ENCODE measurements around the gene EIF2AK3. TPM values are rescaled to one million over a fixed set of nuclear protein-coding genes. Genes with fewer than 3 reads are reported as not detected.

Gene EIF2AK3
- total and polyA plus RNA-seq, 2 of the 8 experiments (the other 6 are each of a cell fraction or from before 2014, with no cell fraction given) = 5.8 to 22.8 TPM

GRCh38 chr2:88599527-88599926 is 27.7 kb downstream of the EIF2AK3 start:
- ChIA-PET POLR2A (ENCODE audit: partially characterized antibody) (interaction anchor here (0.9 to 1.0 kb wide), 2 partner anchors 28 to 92 kb away, joined by 3 to 5 read pairs; partner anchors contain the start of gene RPIA), CTCF (ENCODE audit: partially characterized antibody) (interaction anchor here (0.7 kb wide), 1 partner anchor 71 kb away, joined by 3 read pairs; no protein-coding TSS in a partner anchor)
- Histone ChIP-seq H3K79me2 (ENCODE audit: control insufficient read depth in 1 of 2, insufficient read depth in 2 of 2, low read length in 2 of 2) (peaks cover 0 to 38% of the 10 kb centered on the region in 2 experiments; a peak in 3 of 4 replicates), H3K23me2 (ENCODE audit: low read depth, low read length) (no peaks in the 10 kb centered on the region), H2AK5ac (ENCODE audit: low read depth, low read length) (no peak overlapping the region), H4K20me1 (replicated peaks in 1 of 2; ENCODE audit: control insufficient read depth in 1 of 2, insufficient read depth in 2 of 2, low read length in 2 of 2) (no peaks in the 10 kb centered on the region), H3K23ac (ENCODE audit: insufficient read length) (no peak overlapping the region), H3K9ac (replicated peaks in 1 of 4; ENCODE audit: extremely low read depth in 1 of 4, low read depth in 3 of 4, low read length in 3 of 4) (no peak overlapping the region), H4K5ac (ENCODE audit: insufficient read length, low read depth, low read length) (no peak overlapping the region), H2AFZ (ENCODE audit: low read length) (no peak overlapping the region), H2BK15ac (ENCODE audit: low read length) (no peak overlapping the region), H2BK12ac (ENCODE audit: low read depth, low read length) (no peak overlapping the region), H4K91ac (replicated peaks; ENCODE audit: insufficient read length, low read length) (no peak overlapping the region), H3K9me3 (ENCODE audit: insufficient read depth in 2 of 2, low read depth in 1 of 2, low read length in 1 of 2) (no peaks in the 10 kb centered on the region), H3K4me2 (ENCODE audit: insufficient read depth in 1 of 2, low read depth in 2 of 2, low read length in 2 of 2) (no peak overlapping the region), H3K4me3 (ENCODE audit: extremely low read depth in 1 of 4, insufficient read depth in 2 of 4, low read depth in 3 of 4, low read length in 4 of 4) (no peak overlapping the region), H3K4ac (replicated peaks; ENCODE audit: insufficient read length, low read depth, low read length) (no peak overlapping the region), H2BK20ac (ENCODE audit: low read length) (no peak overlapping the region), H2BK5ac (ENCODE audit: low read depth, low read length) (no peak overlapping the region), H2BK120ac (replicated peaks; ENCODE audit: low read depth, low read length) (no peak overlapping the region), H3K18ac (ENCODE audit: extremely low read depth, low read length) (no peak overlapping the region), H3K14ac (ENCODE audit: insufficient read length) (no peak overlapping the region), H3K79me1 (ENCODE audit: low read depth, low read length) (no peaks in the 10 kb centered on the region; the same call in 1 of the 2 replicates), H4K8ac (ENCODE audit: extremely low read depth, insufficient read depth, low read length) (no peak overlapping the region), H3K4me1 (replicated peaks in 1 of 4; ENCODE audit: control insufficient read depth in 3 of 4, insufficient read depth in 4 of 4, low read length in 3 of 4) (peaks cover 4 to 13% (median 8%) of the 10 kb centered on the region in 4 experiments; a peak in 6 of 7 replicates), H3K36me3 (ENCODE audit: control insufficient read depth in 2 of 4, insufficient read depth in 4 of 4, low read length in 3 of 4) (no peaks in the 10 kb centered on the region), H3K27ac (ENCODE audit: low read depth, low read length) (no peak overlapping the region), H3K56ac (replicated peaks; ENCODE audit: insufficient read length, low read depth, low read length) (no peak overlapping the region), H3K27me3 (replicated peaks in 1 of 4; ENCODE audit: control insufficient read depth in 3 of 4, extremely low read depth in 1 of 4, insufficient read depth in 3 of 4, low read length in 3 of 4) (no peaks in the 10 kb centered on the region)
- TF ChIP-seq RFX5 (IDR thresholded peaks at IDR 0.05; ENCODE audit: borderline replicate concordance, low read depth, low read length) (no peak), KDM1A (IDR thresholded peaks at IDR 0.05; ENCODE audit: borderline replicate concordance, low read length) (no peak), FOSL1 (IDR thresholded peaks at IDR 0.05; ENCODE audit: insufficient read depth, low read depth, low read length) (no peak), CBX5 (IDR thresholded peaks at IDR 0.05; ENCODE audit: low read depth, low read length) (no peak), HDAC2 (IDR thresholded peaks at IDR 0.05; ENCODE audit: borderline replicate concordance in 1 of 2, low read depth in 2 of 2, low read length in 2 of 2) (no peak), BRCA1 (IDR thresholded peaks at IDR 0.05; ENCODE audit: low read depth, low read length) (no peak), SIN3A (conservative IDR thresholded peaks at IDR 0.05 in 1 of 2, IDR thresholded peaks at IDR 0.05 in 1 of 2; ENCODE audit: low read depth in 1 of 2, low read length in 2 of 2) (no peak), EZH2 (IDR thresholded peaks at IDR 0.05; ENCODE audit: low read depth, low read length, severe bottlenecking) (no peak), EGR1 (IDR thresholded peaks at IDR 0.05; ENCODE audit: borderline replicate concordance, low read depth, low read length) (no peak)
- WGBS, 2 experiments (ENCODE audit: extremely low coverage in 1 of 2, insufficient coverage in 1 of 2, insufficient read length in 1 of 2, insufficient replicate concordance in 2 of 2, low coverage in 1 of 2, low lambda C conversion rate in 2 of 2, missing lambda C conversion rate in 1 of 2) = 95% methylated on average over 2 of the region's 2 CpGs; no CpG with 5 or more reads in 1 of the 2 experiments
- DNase-seq (ENCODE audit: low read depth in 1 of 2, low spot score in 2 of 2) (no peak), FAIRE-seq (no peak)

Data from H1 (cell line).